Fibroblast of lung (primary cell): ENCODE data around the gene CORO2A. TPM values are rescaled to one million over a fixed set of nuclear protein-coding genes. Genes with fewer than 3 reads are reported as not detected.

Source experiments
- DNase-seq, 2 donors: peaks; one replicate each; pipeline versions ENCODE4 v3.0.0 to v3.0.0-alpha.2; 2010; ENCODE audit warnings: low read depth in 2 of 2
- H2AFZ ChIP-seq: 2 replicates; pipeline ENCODE4 v1.5.1; 2012; ENCODE audit warnings: low read length, control low read depth, inconsistent platforms
- H3K27ac ChIP-seq: 2 replicates; pipeline ENCODE4 v1.5.1; 2011; ENCODE audit warnings: low read length, control low read depth; ENCODE audit not compliant: insufficient read depth
- H3K27me3 ChIP-seq: 2 replicates; pipeline ENCODE4 v1.5.1; 2011; ENCODE audit warnings: mild to moderate bottlenecking, low read length; ENCODE audit not compliant: control insufficient read depth, insufficient read depth
- H3K36me3 ChIP-seq: 2 replicates; pipeline ENCODE4 v1.5.1; 2011; ENCODE audit warnings: low read length; ENCODE audit not compliant: control insufficient read depth, insufficient read depth
- H3K4me1 ChIP-seq: 2 replicates; pipeline ENCODE4 v1.5.1; 2011; ENCODE audit warnings: low read length; ENCODE audit not compliant: control insufficient read depth, insufficient read depth; ENCODE audit errors: extremely low read depth
- H3K4me2 ChIP-seq: 2 replicates; pipeline ENCODE4 v1.5.1; 2011; ENCODE audit warnings: low read length, control low read depth; ENCODE audit not compliant: insufficient read depth; ENCODE audit errors: extremely low read depth
- H3K4me3 ChIP-seq, 4 experiments: fragments of 200-600 bp in 1 of 4; sonication (generic) in 1 of 4; replicated peaks in 1 of 4; 2 replicates each; pipeline ENCODE4 v1.5.1; 2011 to 2016; ENCODE audit warnings: low read length in 4 of 4, low read depth in 3 of 4, mild to moderate bottlenecking in 3 of 4, control low read depth in 2 of 4, inconsistent platforms in 1 of 4, mixed read lengths in 1 of 4; ENCODE audit not compliant: insufficient read depth in 1 of 4; ENCODE audit errors: control extremely low read depth in 1 of 4
- H3K79me2 ChIP-seq: 2 replicates; pipeline ENCODE4 v1.5.1; 2012; ENCODE audit warnings: mild to moderate bottlenecking, low read length, inconsistent platforms; ENCODE audit not compliant: control insufficient read depth, insufficient read depth
- H3K9ac ChIP-seq: 2 replicates; pipeline ENCODE4 v1.5.1; 2011; ENCODE audit warnings: mild to moderate bottlenecking, low read length, control low read depth; ENCODE audit not compliant: insufficient read depth
- H3K9me3 ChIP-seq: 2 replicates; pipeline ENCODE4 v1.5.1; 2012; ENCODE audit warnings: low read depth, low read length; ENCODE audit not compliant: control insufficient read depth, insufficient read depth
- H4K20me1 ChIP-seq: 2 replicates; pipeline ENCODE4 v1.5.1; 2011; ENCODE audit warnings: low read length; ENCODE audit not compliant: control insufficient read depth, insufficient read depth; ENCODE audit errors: extremely low read depth
- CTCF ChIP-seq, 2 donors: IDR thresholded peaks in 1 of 2; conservative IDR thresholded peaks in 1 of 2; 1 replicate in 1 of 2; 2 replicates in 1 of 2; pipeline ENCODE4 v1.5.1; 2011 to 2012; ENCODE audit warnings: low read length in 2 of 2, control low read depth in 1 of 2, inconsistent platforms in 1 of 2, low read depth in 1 of 2, mild to moderate bottlenecking in 1 of 2
- EZH2 ChIP-seq: IDR thresholded peaks from 2 replicates; pipeline ENCODE4 v1.5.1; 2012; ENCODE audit warnings: low read length, control low read depth, mild to moderate bottlenecking; ENCODE audit errors: missing control alignments
- polyA plus RNA-seq, 2 donors: library from polyadenylated mRNA; depleted of rRNA in 1 of 2; stranded (reverse) in 1 of 2; unstranded in 1 of 2; fragments of >200 nt; gene quantifications; 2 replicates each; pipeline ENCODE4 v1.2.1, GENCODE V29; 2011 to 2012; ENCODE audit warnings: missing spikeins in 1 of 2
- total RNA-seq: library from RNA; depleted of rRNA; stranded (reverse); fragments of >200 nt; gene quantifications from 2 replicates; pipeline ENCODE4 v1.2.1, GENCODE V29; 2014

CORO2A gene
- total and polyA plus RNA-seq, 2 donors (not counting 1 experiment from before 2014, with no cell fraction given), result 0.11 to 0.50 TPM

GRCh38 chr9:98185021-98185567 is 7.3 kb downstream of the CORO2A start:
- Histone ChIP-seq H3K36me3 (no peaks in the 10 kb centered on the region), H3K4me2 (no peak overlapping the region), H3K27me3 (peaks cover 6% of the 10 kb centered on the region), H3K4me3 (no peak overlapping the region), H3K9ac (no peak overlapping the region), H3K27ac (no peak overlapping the region), H3K9me3 (no peaks in the 10 kb centered on the region), H2AFZ (no peak overlapping the region), H4K20me1 (no peaks in the 10 kb centered on the region), H3K4me1 (no peaks in the 10 kb centered on the region), H3K79me2 (no peaks in the 10 kb centered on the region)
- DNase-seq, result no peak
- TF ChIP-seq EZH2, result no peak
- no peak for TF ChIP-seq CTCF (conservative IDR thresholded peaks at IDR 0.05 in 1 of 2, IDR thresholded peaks at IDR 0.05 in 1 of 2; ENCODE audit: low read depth in 1 of 2, low read length in 2 of 2)

DNA sequence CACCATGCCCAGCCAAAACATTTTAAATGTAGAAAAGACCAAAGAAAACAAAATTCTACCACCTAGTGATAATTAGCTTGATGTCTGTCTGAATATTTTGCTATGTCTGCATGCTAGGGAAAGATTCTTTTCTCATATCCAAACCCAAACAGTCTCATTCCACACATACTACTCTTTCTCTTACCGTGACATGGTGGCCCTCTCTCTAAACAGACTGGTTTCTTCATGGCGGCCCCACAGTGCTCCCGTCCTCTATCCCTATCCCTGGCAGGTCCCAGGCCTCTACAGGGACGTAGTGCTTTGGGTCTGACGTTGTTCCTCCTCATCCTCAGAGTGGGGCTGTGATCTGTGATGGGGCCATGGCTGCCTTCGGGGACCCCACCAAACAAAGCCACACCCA is 8.1 kb downstream of the CORO2A start:
- Histone ChIP-seq H3K4me2 (no peak overlapping the region), H3K27ac (no peak overlapping the region), H3K4me3 (no peak overlapping the region), H3K4me1 (no peaks in the 10 kb centered on the region), H3K27me3 (peaks cover 6% of the 10 kb centered on the region), H3K79me2 (no peaks in the 10 kb centered on the region), H3K9ac (no peak overlapping the region), H4K20me1 (no peaks in the 10 kb centered on the region), H3K36me3 (no peaks in the 10 kb centered on the region), H2AFZ (no peak overlapping the region), H3K9me3 (no peaks in the 10 kb centered on the region)
- no peak for DNase-seq
- TF ChIP-seq CTCF (conservative IDR thresholded peaks at IDR 0.05 in 1 of 2, IDR thresholded peaks at IDR 0.05 in 1 of 2; ENCODE audit: low read depth in 1 of 2, low read length in 2 of 2) (no peak), EZH2 (no peak)

GRCh38 chr9:98182889-98183599 is 9.4 kb downstream of the CORO2A start:
- H2AFZ ChIP-seq, result no peak overlapping the region
- H3K27ac ChIP-seq, result no peak overlapping the region
- H3K4me2 ChIP-seq, result no peak overlapping the region
- no peaks in the 10 kb centered on the region for H3K9me3 ChIP-seq
- no peak overlapping the region for H3K9ac ChIP-seq
- DNase-seq, result no peak
- no peaks in the 10 kb centered on the region for H3K4me1 ChIP-seq
- TF ChIP-seq EZH2 (no peak), CTCF (conservative IDR thresholded peaks at IDR 0.05 in 1 of 2, IDR thresholded peaks at IDR 0.05 in 1 of 2; ENCODE audit: low read depth in 1 of 2, low read length in 2 of 2) (no peak)
- no peaks in the 10 kb centered on the region for H3K79me2 ChIP-seq
- no peaks in the 10 kb centered on the region for H3K36me3 ChIP-seq
- H4K20me1 ChIP-seq, result no peaks in the 10 kb centered on the region
- no peak overlapping the region for H3K4me3 ChIP-seq
- H3K27me3 ChIP-seq, result peaks cover 4% of the 10 kb centered on the region
